ENCODE data around the gene MRPL41. TPM values are rescaled to one million over a fixed set of nuclear protein-coding genes. Genes with fewer than 3 reads are reported as not detected.

The MRPL41 gene
- total and polyA plus RNA-seq, 2 of the 13 experiments (the other 11 are each of a cell fraction or from before 2014, with no cell fraction given): 20.9 to 54.0 TPM

- TF ChIP-seq SNAPC5 (CRISPR knock-in tag; IDR thresholded peaks at IDR 0.05; ENCODE audit: borderline replicate concordance) (no peak), GRHL1 (CRISPR knock-in tag; conservative IDR thresholded peaks at IDR 0.05) (no peak), NFKB2 (CRISPR knock-in tag; IDR thresholded peaks at IDR 0.05; ENCODE audit: borderline replicate concordance) (peak; percentile 28; the same call in 1 of the 2 replicates), ZNF414 (CRISPR knock-in tag; IDR thresholded peaks at IDR 0.05) (no peak), NR2C2 (CRISPR knock-in tag; IDR thresholded peaks at IDR 0.05; ENCODE audit: borderline replicate concordance) (no peak), ZNF496 (CRISPR knock-in tag; IDR thresholded peaks at IDR 0.05; ENCODE audit: insufficient replicate concordance) (no peak), AGO2 (optimal IDR thresholded peaks at IDR 0.05; ENCODE audit: low read depth, low read length) (no peak), HMGXB3 (CRISPR knock-in tag; IDR thresholded peaks at IDR 0.05; ENCODE audit: borderline replicate concordance) (no peak), ZNF878 (CRISPR knock-in tag; IDR thresholded peaks at IDR 0.05) (no peak), ZC3H4 (CRISPR knock-in tag; IDR thresholded peaks at IDR 0.05; ENCODE audit: borderline replicate concordance) (no peak), ZNF800 (CRISPR knock-in tag; IDR thresholded peaks at IDR 0.05) (no peak), BATF2 (CRISPR knock-in tag; IDR thresholded peaks at IDR 0.05) (no peak), FOXM1 (CRISPR knock-in tag; IDR thresholded peaks at IDR 0.05) (no peak), CREB3 (CRISPR knock-in tag; IDR thresholded peaks at IDR 0.05) (no peak), ZNF616 (CRISPR knock-in tag; IDR thresholded peaks at IDR 0.05; ENCODE audit: low read depth) (no peak), KDM3A (CRISPR knock-in tag; IDR thresholded peaks at IDR 0.05; ENCODE audit: low read depth) (no peak), HOXA7 (CRISPR knock-in tag; IDR thresholded peaks at IDR 0.05) (no peak)
Measured at GRCh38 chr9:137590469-137591383, 39.0 kb downstream of the MRPL41 start, which contains the start of gene ZMYND19 (continued).

All from HepG2 (cell line).